ENCODE data around the gene LONP1.
"Not testable (repeated sequence)": the region's sequence is repeated elsewhere in the genome, so short reads cannot be mapped to it uniquely, and the experiment has no call there.

The LONP1 gene

DNA sequence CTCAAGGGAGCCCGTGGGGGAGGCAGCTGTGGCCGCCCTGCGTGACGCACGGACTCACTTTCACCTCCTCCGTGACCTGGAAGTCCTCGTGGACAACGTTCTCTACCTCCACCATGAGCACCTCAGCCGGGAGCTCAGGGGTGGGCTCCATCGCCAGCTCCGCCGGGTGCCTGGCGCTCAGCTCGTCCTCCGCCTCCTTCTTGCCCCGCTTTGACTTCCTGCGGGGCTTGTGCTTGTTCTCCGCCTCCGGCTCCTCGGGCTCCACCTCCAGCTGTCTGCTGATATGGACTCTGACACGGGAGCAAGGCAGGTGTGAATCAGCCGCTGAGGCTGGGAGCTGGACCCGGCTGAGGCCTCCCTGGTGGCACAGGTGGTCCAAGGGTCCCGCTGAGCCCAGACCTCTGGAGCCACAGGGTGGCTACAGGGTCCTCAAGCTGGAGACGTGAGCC is 8.2 kb downstream of the LONP1 start:
- no peak for DNase-seq

DNA sequence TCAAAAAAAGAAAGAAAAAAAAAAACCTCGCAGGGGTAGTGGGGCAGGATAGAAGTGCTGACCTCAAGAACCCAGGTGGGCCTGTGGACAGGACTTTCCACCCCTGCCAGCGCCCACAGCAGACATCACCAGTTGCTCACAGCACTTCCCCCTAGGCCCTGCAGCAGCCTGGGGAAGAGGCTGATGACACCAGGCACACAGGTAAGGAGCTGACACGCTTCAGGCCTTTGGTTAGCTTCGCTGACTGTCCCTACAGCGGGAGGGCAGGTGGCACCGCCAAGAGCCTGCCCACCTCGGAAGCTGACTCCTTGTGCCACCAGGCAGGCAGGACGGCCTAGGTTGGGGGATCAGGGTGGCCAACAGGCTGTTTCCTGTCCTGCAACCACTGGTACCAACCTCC is 8.9 kb downstream of the LONP1 start:
- no peak for DNase-seq

- DNase-seq, result no peak
Observed at GRCh38 chr19:5707576-5708575, 12.1 kb downstream of the LONP1 start.

DNA sequence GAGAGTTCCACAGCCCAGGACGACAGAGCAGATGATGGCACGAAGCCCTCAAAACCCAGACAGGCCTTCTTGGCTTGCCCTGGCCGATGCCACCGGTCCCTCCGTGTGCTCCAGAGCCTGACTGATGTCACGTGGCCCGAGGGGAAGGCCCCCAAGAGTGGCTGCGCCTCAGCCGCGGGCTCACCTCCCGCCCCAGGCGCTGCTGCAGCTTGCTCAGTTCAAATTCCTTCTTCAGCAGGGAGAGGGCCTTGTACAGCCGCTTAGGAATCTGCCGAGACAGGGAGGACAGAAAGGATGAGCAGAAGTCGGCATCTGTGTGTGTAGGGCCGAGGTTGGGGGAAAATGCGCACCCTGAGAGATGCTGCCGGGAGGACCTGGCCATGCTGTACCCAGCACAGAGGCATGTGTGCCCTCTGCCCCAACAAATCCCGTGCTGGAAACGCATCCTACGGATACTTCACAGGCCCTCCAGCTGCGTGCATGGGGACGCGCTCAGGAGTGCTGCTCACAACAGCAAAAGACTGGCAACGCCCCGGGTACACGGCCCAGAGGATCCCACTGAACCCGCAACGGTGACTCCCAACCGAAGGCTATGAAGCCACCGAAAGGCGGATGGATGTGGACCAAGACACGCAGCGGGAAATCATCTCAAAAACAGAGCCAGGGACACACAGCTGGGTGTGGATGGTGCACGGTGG is 12.9 kb downstream of the LONP1 start:
- DNase-seq, result no peak

GRCh38 chr19:5705552-5705951 is 14.4 kb downstream of the LONP1 start:
- no peak for DNase-seq

- no peak for DNase-seq
Observed at GRCh38 chr19:5703819-5704818, 15.8 kb downstream of the LONP1 start.

GRCh38 chr19:5702053-5702410 is 17.9 kb downstream of the LONP1 start:
- not testable (repeated sequence) for DNase-seq

DNA sequence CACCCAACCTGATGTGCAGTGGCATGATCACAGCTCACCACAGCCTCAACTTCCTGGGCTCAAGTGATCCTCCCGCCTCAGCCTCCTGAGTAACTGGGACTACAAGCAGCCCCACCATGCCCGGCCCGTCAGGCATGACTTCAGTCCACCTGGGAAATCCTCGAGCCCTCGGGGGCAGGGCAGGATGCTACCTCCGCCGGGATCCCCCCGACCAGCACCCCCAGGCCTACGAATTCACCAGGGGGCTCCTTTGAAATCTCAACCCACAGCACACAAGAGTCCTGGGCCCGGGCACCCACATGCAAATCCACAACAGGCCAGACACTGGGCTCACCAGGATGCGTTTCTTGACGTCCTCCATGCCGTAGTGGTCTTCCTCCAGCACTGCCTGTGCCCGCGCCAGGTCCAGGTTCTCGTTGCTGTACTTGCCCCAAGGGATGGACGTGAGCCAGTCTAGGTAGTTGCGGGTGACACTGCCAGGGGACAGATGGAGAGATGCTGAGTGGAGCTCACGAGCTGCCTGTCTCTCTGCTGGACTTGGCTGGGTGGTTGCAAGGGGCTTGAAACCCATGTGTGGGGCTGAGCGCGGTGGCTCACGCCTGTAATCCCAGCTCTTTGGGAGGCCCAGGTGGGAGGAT is 19.4 kb downstream of the LONP1 start:
- no peak for DNase-seq

GRCh38 chr19:5698635-5699422 is 21.1 kb downstream of the LONP1 start:
- no peak for DNase-seq

DNA sequence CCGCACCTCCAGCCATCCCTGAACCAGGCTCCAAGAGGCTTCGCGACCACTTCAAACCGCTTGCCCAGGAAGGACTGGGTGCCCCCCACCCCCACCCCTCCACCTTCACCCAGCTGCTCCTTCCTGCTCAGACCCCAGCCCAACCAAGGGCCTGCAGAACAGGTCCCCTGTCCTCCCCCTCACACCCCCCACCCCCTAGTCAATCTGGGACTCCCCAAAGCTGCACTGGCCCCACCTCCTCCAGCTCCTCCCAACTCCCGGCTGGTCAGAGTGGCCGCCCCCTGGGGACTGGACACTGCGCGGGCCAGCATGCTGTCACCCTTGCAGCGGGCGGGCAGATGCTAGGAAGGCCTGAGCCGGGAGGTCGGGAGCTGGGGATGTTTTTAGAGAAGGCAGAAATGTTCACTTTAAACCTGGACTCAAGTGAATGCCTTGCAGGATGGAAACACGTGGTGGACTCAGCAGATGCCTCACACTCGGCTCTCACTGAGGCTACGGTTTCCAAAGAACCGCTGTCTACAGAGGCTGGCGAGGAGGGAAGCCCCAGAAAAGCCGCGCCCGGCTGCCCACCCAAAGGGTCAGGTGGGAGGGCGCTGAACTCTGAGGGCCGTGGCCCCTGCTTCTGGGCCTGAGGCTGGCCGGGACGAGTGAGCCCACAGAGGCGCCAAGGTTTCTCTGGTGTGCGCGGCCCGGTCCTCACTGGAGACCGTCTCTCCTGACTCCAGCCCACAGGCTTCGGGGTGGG is 21.9 kb downstream of the LONP1 start:
- no peak for DNase-seq

- no peak for DNase-seq
Observed at GRCh38 chr19:5697022-5697889, 22.7 kb downstream of the LONP1 start.

GRCh38 chr19:5696196-5697021 is 23.5 kb downstream of the LONP1 start:
- DNase-seq, result no peak

GRCh38 chr19:5695649-5696195 is 24.2 kb downstream of the LONP1 start:
- no peak for DNase-seq

DNA sequence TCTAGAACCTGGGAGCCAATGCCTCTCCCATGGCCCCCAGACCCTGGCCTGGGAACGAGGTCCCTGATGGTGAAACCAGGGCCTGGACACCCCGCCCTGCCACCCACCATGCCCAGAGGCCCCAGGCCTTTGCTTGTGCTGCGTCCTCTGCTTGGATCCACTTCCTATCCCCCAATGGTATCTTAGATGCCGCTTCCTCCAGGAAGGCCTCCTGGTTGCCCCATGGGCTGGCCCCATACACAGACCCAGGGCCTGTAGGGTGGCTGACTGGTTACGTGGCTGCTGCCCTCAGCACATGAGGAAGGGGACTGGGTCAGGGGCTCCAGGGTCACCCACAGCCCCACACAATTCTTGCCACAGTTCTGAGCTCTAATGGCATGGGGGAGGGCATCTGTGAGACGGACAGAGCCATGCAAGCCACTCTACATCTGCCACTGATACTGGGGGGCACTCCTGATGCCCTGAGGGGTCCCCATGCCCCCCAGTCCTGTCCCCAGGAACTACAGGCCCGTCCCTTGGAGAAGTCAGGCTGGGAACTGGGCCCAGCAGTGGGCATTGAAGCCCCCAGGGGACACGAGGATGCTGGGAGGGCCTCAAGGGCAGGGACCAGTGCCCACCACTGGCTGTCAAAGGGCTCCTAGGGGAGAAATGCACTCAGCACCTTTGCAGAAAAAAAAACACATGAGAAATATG is 24.8 kb downstream of the LONP1 start:
- DNase-seq, result no peak

DNA sequence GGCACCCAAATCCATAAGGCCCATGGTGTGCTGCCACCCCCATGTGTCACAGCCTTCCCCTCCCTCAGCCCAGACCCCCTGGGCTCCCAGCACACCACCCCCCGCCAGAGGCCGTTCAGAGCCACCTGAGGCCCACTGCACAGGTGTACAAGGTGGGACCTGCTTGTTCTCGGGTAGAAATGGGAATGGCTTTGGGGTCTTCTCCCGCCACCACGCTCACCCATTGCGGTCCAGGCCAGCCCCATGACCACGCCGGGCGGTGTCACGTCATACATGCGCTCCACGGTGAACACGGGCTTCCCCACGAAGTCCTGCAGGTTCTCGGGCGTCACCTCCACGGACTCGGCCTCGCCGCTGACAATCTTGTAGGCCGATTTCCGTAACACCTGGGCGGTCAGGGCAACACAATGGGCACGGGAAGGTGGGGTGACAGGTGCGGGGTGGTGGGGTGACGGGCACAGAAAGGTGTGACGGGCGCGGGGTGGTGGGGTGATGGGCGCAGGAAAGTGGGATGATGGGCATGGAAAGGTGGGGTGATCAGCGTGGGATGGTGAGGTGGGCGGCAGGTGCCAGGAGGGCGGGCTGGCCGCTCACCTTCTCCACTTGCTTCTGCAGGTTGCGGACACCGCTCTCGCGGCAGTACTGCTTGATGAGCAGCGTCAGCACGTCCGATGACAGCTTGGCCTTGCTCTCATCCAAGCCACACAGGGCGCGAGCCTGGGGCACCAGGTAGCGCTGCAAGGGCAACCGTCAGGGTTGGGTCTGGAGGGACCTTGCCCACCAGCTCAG is 25.6 kb downstream of the LONP1 start:
- DNase-seq, result no peak

GRCh38 chr19:5693195-5694166 is 26.5 kb downstream of the LONP1 start:
- DNase-seq, result no peak

Data from activated effector memory CD4-positive, alpha-beta T cell treated with anti-CD3 and anti-CD28 coated beads, Interleukin-2, amount 50 U/mL, for 16 hours (primary cell).